Hippocampal formation (tissue), 2 donors: ENCODE results near the gene PGD.
A peak's percentile ranks its signal among the peaks of the same experiment; 100 is the strongest.
"Not testable (repeated sequence)": the region's sequence is repeated elsewhere in the genome, so short reads cannot be mapped to it uniquely, and the experiment has no call there.

ENCODE experiments used
- DNase-seq, 2 donors: peaks; one replicate each; lab custom pipeline; 2025; lab: John Stamatoyannopoulos, UW

The PGD gene

GRCh38 chr1:10399444-10399941 lies 629 bp downstream of the PGD start:
- no peak for DNase-seq

GRCh38 chr1:10400013-10400412 lies 1.1 kb downstream of the PGD start:
- DNase-seq = no peak

GRCh38 chr1:10401281-10401680 lies 2.4 kb downstream of the PGD start:
- no peak for DNase-seq

GRCh38 chr1:10402729-10403274 lies 3.9 kb downstream of the PGD start:
- DNase-seq = no peak

GRCh38 chr1:10407201-10407600 lies 8.3 kb downstream of the PGD start:
- DNase-seq = no peak

- DNase-seq = peak in 1 of 2 donors; percentile 9
These were observed 16.5 kb downstream of the PGD start for GRCh38 chr1:10415211-10415930.

- DNase-seq = not testable (repeated sequence)
These were observed 17.1 kb downstream of the PGD start for GRCh38 chr1:10415967-10416366.

- not testable (repeated sequence) for DNase-seq
These were observed 19.9 kb downstream of the PGD start for GRCh38 chr1:10418741-10419140.

- DNase-seq = no peak
These were observed 20.5 kb downstream of the PGD start for GRCh38 chr1:10419351-10419750.

GRCh38 chr1:10421637-10422036 lies 22.8 kb downstream of the PGD start:
- DNase-seq = no peak

GRCh38 chr1:10424034-10424433 lies 25.2 kb downstream of the PGD start:
- no peak for DNase-seq

- DNase-seq = no peak
These were observed 25.8 kb downstream of the PGD start for GRCh38 chr1:10424651-10425050.

GRCh38 chr1:10425826-10426534 lies 27.1 kb downstream of the PGD start:
- not testable (repeated sequence) for DNase-seq

- DNase-seq = not testable (repeated sequence)
These were observed 27.6 kb downstream of the PGD start for GRCh38 chr1:10426535-10426848.

- DNase-seq = no peak
These were observed 30.1 kb downstream of the PGD start for GRCh38 chr1:10428984-10429383.

- no peak for DNase-seq
These were observed 31.0 kb downstream of the PGD start for GRCh38 chr1:10429868-10430215.

- DNase-seq = peak; percentile 86 to 88
These were observed 31.6 kb downstream of the PGD start, which contains the start of gene CENPS for GRCh38 chr1:10430216-10431069. TSS of gene CENPS (plus strand) at chr1:10430433. CDS start at chr1:10430518, 85 bp downstream.

- no peak for DNase-seq
These were observed 32.3 kb downstream of the PGD start for GRCh38 chr1:10431070-10431730.

- DNase-seq = no peak
These were observed 34.2 kb downstream of the PGD start for GRCh38 chr1:10432910-10433700.

GRCh38 chr1:10433790-10434189 lies 34.9 kb downstream of the PGD start:
- DNase-seq = no peak

- DNase-seq = no peak
These were observed 35.7 kb downstream of the PGD start for GRCh38 chr1:10434590-10434989.
